ENCODE results near the gene ACTL7A.

GRCh38 chr9:108855888-108856287 lies 6.2 kb upstream of the ACTL7A start, which contains the start of gene ACTL7B:
- TF ChIP-seq CTCF (conservative IDR thresholded peaks at IDR 0.05; ENCODE audit: low read depth, low read length) = no peak
- no peak for TF ChIP-seq RAD21 (IDR thresholded peaks at IDR 0.05; ENCODE audit: low read length)
- TF ChIP-seq, protein P1, sequence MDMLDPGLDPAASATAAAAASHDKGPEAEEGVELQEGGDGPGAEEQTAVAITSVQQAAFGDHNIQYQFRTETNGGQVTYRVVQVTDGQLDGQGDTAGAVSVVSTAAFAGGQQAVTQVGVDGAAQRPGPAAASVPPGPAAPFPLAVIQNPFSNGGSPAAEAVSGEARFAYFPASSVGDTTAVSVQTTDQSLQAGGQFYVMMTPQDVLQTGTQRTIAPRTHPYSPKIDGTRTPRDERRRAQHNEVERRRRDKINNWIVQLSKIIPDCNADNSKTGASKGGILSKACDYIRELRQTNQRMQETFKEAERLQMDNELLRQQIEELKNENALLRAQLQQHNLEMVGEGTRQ (IDR thresholded peaks at IDR 0.05; ENCODE audit: low read depth, low read length) = no peak
- TF ChIP-seq NFE2L2 (IDR thresholded peaks at IDR 0.05; ENCODE audit: low read depth, low read length) = no peak
- no peak for TF ChIP-seq RCOR1 (IDR thresholded peaks at IDR 0.05; ENCODE audit: insufficient replicate concordance, low read length)

Data from IMR-90 (cell line).